Activated CD8-positive, alpha-beta memory T cell treated with anti-CD3 and anti-CD28 coated beads, Interleukin-2, amount 50 U/mL, for 24 hours (primary cell): ENCODE measurements around the gene KIAA0753.
"Not testable (repeated sequence)": the region's sequence is repeated elsewhere in the genome, so short reads cannot be mapped to it uniquely, and the experiment has no call there.

ENCODE experiments used
- DNase-seq: peaks from one replicate; pipeline ENCODE4 v3.0.0-alpha.2; 2020; ENCODE audit errors: extremely low read depth

Gene KIAA0753

DNA sequence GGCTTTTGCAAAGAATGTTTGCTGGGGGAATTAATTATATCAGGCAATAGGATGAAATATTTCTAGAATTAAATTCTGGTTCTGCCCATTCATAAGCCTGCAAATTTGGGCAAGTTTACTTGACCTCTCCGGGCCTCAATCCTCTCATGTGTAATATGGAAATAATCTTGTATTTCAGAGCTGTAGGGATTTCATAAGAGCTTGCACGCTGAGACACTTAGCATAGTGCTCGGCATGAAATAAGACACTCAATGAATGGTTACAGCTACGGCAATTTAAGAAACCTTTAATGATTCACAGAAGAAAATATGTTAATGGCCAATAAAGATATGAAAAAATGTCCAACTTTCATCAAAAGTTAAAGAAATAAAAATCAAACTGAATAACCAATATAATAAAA lies 43.6 kb downstream of the KIAA0753 start:
- no peak for DNase-seq

- DNase-seq = no peak
Measured at GRCh38 chr17:6596511-6596910, 44.0 kb downstream of the KIAA0753 start.

DNA sequence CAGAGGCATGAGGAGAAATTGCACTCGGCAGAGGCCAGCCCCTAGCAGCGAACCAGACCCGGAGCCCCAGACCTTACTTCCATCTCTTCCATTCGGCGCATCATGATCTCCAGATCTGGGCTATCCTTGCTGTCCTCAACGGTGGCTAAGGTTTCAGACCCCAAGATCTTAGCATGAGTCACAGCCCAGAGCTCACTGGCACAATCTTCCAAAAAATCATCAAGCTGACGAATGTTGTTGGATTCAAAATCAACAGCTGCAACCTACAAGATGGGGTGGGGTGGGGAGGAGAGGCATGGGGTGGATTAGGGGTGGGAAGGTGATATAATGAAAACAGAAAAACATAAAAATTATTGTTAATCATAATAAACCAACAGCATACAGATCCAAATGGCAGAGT lies 44.4 kb downstream of the KIAA0753 start:
- DNase-seq = no peak

GRCh38 chr17:6593371-6593770 lies 47.1 kb downstream of the KIAA0753 start:
- not testable (repeated sequence) for DNase-seq

GRCh38 chr17:6592173-6592572 lies 48.3 kb downstream of the KIAA0753 start:
- DNase-seq = no peak

- no peak for DNase-seq
Measured at GRCh38 chr17:6591599-6592158, 48.8 kb downstream of the KIAA0753 start.

DNA sequence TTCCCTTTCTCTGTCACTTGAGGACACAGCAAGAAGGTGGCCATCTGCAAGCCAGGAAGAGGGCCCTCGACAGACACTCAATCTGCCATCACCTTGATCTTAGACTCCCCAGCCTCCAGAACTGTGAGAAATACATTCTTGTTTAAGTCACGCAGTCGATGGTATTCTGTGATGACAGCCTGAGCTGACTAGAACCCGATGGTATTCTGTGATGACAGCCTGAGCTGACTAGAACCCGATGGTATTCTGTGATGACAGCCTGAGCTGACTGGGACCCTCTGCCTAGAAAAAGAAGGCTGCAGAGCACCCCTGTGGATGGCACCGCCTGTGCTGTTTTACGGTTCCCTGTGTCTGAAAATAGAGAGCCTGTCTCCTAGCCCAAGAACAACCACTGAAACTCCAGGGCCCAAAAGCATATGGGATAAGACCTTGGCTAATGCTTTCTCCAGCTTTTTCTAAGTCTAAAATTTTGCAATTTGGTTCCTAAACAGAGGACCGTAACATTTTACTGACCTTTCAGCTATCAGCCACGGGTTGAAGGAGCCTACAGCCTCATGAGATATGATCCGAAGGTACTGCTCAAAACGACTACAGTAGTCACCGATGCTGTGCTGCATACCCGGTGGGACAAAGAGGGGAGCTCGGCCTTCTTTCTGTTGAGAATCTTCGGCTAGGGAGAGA lies 51.1 kb downstream of the KIAA0753 start:
- DNase-seq = no peak

GRCh38 chr17:6588165-6588564 lies 52.3 kb downstream of the KIAA0753 start:
- no peak for DNase-seq

- DNase-seq = no peak
Measured at GRCh38 chr17:6587310-6587709, 53.2 kb downstream of the KIAA0753 start.

- DNase-seq = no peak
Measured at GRCh38 chr17:6583411-6583810, 57.1 kb downstream of the KIAA0753 start.

GRCh38 chr17:6580625-6581024 lies 59.9 kb downstream of the KIAA0753 start:
- DNase-seq = no peak

- DNase-seq = no peak
Measured at GRCh38 chr17:6578491-6578890, 62.0 kb downstream of the KIAA0753 start.

- no peak for DNase-seq
Measured at GRCh38 chr17:6577686-6578263, 62.7 kb downstream of the KIAA0753 start.

- DNase-seq = no peak
Measured at GRCh38 chr17:6576038-6576785, 64.3 kb downstream of the KIAA0753 start.

DNA sequence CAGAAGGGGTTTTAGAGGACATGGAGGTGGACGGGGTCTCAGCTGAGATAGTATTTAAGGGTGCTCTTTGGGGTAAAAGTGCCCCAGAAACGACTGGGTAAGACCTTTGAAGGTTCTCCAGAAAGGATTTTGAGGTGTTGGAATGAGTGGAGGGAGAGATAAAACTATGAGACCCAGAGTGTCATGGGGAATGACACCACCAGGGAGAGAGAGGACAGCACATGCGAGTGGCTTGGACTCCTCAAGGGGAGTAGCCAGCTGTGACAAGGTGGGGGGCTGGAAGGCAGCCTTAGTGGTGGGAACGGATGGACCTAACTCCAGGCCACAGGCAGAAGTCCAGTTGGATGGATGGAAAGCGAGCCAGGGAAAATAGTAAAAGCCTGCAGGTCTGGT lies 64.9 kb downstream of the KIAA0753 start:
- DNase-seq = no peak

GRCh38 chr17:6574687-6575595 lies 65.6 kb downstream of the KIAA0753 start:
- DNase-seq = peak; percentile 7

DNA sequence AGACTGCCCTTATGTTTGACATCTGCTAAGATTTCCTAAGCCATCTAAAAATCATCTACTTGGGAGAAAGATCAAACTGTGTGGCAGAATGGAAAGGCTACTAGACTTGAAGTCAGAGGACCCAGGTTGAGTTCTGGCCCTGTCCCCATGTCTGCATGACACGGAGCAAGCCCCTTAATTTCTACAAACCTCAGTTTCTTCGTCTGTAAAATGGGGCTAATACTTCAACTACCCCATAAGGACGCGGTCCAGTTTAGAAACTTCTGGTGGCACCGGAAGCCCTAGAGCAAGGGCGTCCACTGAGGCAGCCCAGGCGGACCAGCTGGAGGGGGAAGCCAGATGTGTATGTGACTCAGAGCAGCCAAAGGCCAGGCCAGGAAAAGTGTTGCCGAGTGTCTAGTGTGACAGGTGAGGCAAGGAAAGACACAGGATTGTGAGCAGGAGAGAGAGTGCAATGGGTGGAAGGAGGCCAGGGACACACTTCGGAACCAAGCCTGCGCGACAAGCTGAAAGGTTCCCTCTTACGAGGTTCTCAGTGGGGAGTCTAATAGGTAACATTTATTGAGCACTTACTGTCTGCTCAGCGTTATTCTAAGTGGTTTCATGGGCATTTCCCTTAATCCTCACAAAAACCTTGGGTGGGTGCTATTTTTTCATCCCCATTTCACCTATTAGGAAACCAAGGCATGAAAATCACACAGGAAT lies 66.4 kb downstream of the KIAA0753 start:
- no peak for DNase-seq

GRCh38 chr17:6573495-6573894 lies 67.0 kb downstream of the KIAA0753 start:
- DNase-seq = not testable (repeated sequence)

DNA sequence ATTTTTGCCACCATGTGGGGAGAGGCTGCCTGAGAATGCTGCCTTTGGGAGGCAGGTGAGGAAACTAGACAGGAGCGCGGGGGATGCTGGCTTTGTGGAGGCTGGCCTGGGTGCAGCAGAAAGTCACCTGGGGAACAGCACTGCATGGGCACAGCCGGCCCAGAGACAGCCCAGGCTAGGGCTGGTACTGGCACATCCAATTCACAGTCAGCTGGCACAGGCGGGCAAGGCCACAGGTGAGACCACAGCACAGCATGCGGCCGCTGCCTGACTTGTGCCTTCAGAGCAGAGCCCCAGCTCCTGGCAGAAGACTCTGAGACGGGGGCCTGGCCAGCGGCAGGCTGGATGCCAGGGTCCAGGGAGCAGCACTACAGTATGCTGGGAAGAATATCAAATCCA lies 67.5 kb downstream of the KIAA0753 start:
- DNase-seq = no peak

DNA sequence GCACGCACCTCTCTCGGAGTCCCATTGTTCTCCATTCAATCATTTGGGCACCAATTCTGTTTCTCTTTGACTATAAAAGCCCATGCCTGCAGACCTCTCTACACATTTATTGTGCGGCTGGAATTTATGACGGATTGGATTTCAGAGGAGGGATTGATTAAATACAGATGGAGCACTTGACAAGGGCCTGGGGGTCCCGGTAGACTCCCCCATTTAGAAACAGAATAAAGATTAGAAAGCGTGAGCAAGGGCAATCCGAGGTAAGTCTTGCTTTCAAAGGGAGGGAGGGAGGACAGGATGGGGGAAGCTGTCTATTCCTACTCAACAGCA lies 69.1 kb downstream of the KIAA0753 start:
- no peak for DNase-seq

- DNase-seq = no peak
Measured at GRCh38 chr17:6570731-6571451, 69.6 kb downstream of the KIAA0753 start.
